Calu3 (cell line): Measurements from ENCODE around the gene PADI3. TPM values are rescaled to one million over a fixed set of nuclear protein-coding genes. Genes with fewer than 3 reads are reported as not detected.
A peak's percentile ranks its signal among the peaks of the same experiment; 100 is the strongest.

Source experiments
- BruUV-seq: library from RNA; stranded (reverse); fragments of 400-500 nt; replicated peaks from 2 replicates; lab custom pipeline; 2021; lab: Mats Ljungman, UMichigan
- CTCF ChIA-PET: fragments of 300-600 bp; sonication (Branson Sonifier 250); formaldehyde crosslinking; loops from one replicate; lab custom pipeline; 2022; ENCODE audit warnings: antibody characterized with exemption; lab: Charles Lee
- DNase-seq: peaks from one replicate; pipeline ENCODE4 v3.0.0; 2022
- H3K27ac Mint-ChIP-seq: one replicate; pipeline ENCODE4 v1.8.0; 2022; ENCODE audit warnings: mixed read lengths; ENCODE audit not compliant: unreplicated experiment
- H3K27me3 Mint-ChIP-seq: one replicate; pipeline ENCODE4 v1.8.0; 2022; ENCODE audit warnings: mixed read lengths; ENCODE audit not compliant: unreplicated experiment
- H3K36me3 Mint-ChIP-seq: one replicate; pipeline ENCODE4 v1.8.0; 2022; ENCODE audit warnings: mild to moderate bottlenecking, moderate library complexity, mixed read lengths; ENCODE audit not compliant: insufficient read depth, unreplicated experiment
- H3K4me1 Mint-ChIP-seq: one replicate; pipeline ENCODE4 v1.8.0; 2022; ENCODE audit warnings: mild to moderate bottlenecking, low read depth, mixed read lengths; ENCODE audit not compliant: unreplicated experiment
- H3K4me3 Mint-ChIP-seq: one replicate; pipeline ENCODE4 v1.8.0; 2022; ENCODE audit warnings: mild to moderate bottlenecking, low read depth, moderate library complexity, mixed read lengths; ENCODE audit not compliant: unreplicated experiment
- H3K9me3 Mint-ChIP-seq: one replicate; pipeline ENCODE4 v1.8.0; 2022; ENCODE audit warnings: low read depth, mixed read lengths; ENCODE audit not compliant: unreplicated experiment
- intact Hi-C: fragments of 100-400 bp; cut with micrococcal nuclease; formaldehyde crosslinking; loops from one replicate; pipeline ENCODE4 v1.10.0; 2022; ENCODE audit not compliant: unreplicated experiment
- total RNA-seq: library from RNA; stranded (reverse); gene quantifications from 2 replicates; pipeline ENCODE4 v1.2.3, GENCODE V29; 2022
- TF ChIP-seq, protein P1 (sequence below): fragments of 200-600 bp; IDR thresholded peaks from one replicate; pipeline ENCODE4 v1.8.0; 2022; ENCODE audit warnings: antibody characterized with exemption; ENCODE audit not compliant: unreplicated experiment

Gene PADI3
- total RNA-seq, 1 experiment from 2014 or later: 0.21 TPM

DNA sequence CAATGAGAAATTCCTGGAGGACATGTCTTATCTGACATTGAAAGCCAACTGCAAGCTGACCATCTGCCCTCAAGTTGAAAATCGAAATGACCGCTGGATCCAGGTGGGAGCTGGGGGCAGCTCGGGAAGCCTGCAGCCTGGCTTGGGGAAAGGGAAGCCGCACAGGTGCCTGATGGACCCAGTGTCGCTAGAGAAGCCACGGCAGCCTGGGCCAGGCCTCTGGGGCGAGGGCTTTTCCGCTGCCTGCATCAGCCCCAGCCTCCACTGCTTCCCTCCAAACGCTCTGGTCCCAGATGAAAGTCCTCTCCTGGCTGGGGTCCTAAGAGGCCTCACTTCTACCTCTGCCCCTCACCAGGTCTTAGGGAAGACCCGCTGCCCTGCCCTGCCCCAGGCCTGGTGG, 18.8 kb upstream of the PADI3 start:
- H3K9me3 Mint-ChIP-seq: no peaks in the 10 kb centered on the region
- no peak for DNase-seq
- TF ChIP-seq, protein P1, sequence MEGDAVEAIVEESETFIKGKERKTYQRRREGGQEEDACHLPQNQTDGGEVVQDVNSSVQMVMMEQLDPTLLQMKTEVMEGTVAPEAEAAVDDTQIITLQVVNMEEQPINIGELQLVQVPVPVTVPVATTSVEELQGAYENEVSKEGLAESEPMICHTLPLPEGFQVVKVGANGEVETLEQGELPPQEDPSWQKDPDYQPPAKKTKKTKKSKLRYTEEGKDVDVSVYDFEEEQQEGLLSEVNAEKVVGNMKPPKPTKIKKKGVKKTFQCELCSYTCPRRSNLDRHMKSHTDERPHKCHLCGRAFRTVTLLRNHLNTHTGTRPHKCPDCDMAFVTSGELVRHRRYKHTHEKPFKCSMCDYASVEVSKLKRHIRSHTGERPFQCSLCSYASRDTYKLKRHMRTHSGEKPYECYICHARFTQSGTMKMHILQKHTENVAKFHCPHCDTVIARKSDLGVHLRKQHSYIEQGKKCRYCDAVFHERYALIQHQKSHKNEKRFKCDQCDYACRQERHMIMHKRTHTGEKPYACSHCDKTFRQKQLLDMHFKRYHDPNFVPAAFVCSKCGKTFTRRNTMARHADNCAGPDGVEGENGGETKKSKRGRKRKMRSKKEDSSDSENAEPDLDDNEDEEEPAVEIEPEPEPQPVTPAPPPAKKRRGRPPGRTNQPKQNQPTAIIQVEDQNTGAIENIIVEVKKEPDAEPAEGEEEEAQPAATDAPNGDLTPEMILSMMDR: no peak
- H3K36me3 Mint-ChIP-seq: peaks cover 25% of the 10 kb centered on the region
- H3K4me3 Mint-ChIP-seq: peak overlapping the region; percentile 9
- no peaks in the 10 kb centered on the region for H3K27me3 Mint-ChIP-seq
- peak overlapping the region; percentile 91 for H3K27ac Mint-ChIP-seq
- CTCF ChIA-PET: no interaction called here
- BruUV-seq: no TSS peak
- intact Hi-C loops: loop anchor here (10.0 kb wide), 2 partner anchors 105 to 175 kb away; no protein-coding TSS in a partner anchor
- peaks cover 58% of the 10 kb centered on the region for H3K4me1 Mint-ChIP-seq

DNA sequence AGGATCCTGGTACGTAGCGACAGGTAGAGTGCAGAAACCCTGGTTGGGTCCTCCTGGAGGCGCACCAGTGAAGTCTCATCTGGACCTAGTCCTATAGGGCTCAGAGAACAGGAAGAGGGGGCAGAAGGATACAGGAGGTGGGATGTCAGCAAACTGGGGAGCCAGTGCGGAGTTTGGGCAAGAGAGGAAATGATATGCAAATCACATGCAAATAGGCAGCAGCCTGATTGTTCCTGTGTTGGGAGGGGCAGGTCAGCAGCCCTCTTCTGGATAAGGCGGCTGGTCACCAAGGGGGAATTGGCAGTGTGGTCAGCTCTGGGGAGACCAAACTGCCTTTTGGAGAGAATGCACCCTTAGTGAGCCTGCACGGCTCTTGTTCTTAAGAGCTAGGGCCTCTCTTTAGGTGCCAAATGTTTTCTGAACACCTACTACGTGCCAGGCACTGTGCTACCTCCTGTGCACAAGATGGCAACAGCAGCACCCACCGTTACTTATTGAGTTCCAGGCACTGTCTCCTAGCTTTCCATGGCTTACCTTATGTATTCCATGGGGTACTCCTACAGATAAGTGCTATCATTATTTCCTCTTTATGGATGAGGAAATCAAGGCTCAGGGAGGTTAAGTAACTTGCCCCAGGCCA, 18.1 kb upstream of the PADI3 start:
- Mint-ChIP-seq H3K4me1 (peaks cover 65% of the 10 kb centered on the region), H3K27ac (peak overlapping the region; percentile 27), H3K9me3 (no peaks in the 10 kb centered on the region), H3K36me3 (peaks cover 25% of the 10 kb centered on the region), H3K27me3 (no peaks in the 10 kb centered on the region), H3K4me3 (no peak overlapping the region)
- CTCF ChIA-PET: no interaction called here
- no TSS peak for BruUV-seq
- intact Hi-C loops: loop anchor here (10.0 kb wide), 2 partner anchors 104 to 174 kb away; no protein-coding TSS in a partner anchor
- no peak for DNase-seq
- TF ChIP-seq, protein P1: no peak

DNA sequence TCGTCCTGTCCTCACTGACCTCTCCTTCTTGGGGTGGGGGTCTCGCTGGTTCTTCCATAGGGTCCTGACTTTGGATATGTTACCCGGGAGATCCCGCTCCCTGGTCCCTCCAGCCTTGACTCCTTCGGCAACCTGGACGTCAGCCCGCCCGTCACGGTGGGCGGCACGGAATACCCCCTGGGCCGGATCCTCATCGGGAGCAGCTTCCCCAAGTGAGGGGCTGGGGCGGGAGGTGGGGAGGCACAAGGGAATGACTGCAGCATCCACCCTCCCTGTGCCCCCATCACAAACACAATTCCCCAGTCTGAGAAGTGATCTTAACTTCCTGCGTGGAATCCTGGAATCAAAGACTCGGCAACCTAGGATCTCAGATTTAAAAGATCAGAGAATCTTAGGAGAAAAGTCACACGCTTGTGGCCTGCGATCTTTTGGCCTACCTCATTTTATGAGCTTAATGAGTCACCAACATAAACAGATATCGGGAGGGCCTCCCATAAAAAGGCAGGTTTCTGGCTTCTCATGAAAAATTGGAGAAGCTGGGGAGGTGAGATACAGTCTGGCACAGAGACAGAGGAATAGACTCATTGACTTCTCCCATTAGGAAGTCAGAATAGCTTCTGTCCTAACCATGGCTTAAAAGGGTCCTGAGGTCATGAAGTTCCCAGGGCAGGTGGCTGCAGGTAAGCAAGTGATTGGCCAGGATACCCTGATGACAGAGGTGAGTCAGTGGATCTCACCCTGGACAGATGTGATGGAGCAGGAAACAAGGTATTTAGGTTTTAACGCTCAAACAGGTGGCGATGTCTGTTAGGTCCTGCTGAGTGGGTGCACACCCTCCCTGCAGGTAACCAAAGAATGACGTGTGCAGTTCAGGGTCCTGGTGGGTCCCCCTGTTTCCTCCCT, 15.9 kb upstream of the PADI3 start:
- BruUV-seq: TSS peak; percentile 88
- CTCF ChIA-PET: interaction anchor here (0.6 to 2.5 kb wide), 10 partner anchors 25 to 315 kb away, joined by 3 to 14 read pairs (median 5); partner anchors contain the start of gene PADI1
- Mint-ChIP-seq H3K36me3 (peaks cover 31% of the 10 kb centered on the region), H3K4me1 (peaks cover 70% of the 10 kb centered on the region), H3K4me3 (peak overlapping the region; percentile 55), H3K27me3 (no peaks in the 10 kb centered on the region), H3K9me3 (no peaks in the 10 kb centered on the region), H3K27ac (peak overlapping the region; percentile 97)
- TF ChIP-seq, protein P1: no peak
- peak; percentile 38 for DNase-seq
- intact Hi-C loops: loop anchor here (10.0 kb wide), 2 partner anchors 102 to 172 kb away; no protein-coding TSS in a partner anchor

DNA sequence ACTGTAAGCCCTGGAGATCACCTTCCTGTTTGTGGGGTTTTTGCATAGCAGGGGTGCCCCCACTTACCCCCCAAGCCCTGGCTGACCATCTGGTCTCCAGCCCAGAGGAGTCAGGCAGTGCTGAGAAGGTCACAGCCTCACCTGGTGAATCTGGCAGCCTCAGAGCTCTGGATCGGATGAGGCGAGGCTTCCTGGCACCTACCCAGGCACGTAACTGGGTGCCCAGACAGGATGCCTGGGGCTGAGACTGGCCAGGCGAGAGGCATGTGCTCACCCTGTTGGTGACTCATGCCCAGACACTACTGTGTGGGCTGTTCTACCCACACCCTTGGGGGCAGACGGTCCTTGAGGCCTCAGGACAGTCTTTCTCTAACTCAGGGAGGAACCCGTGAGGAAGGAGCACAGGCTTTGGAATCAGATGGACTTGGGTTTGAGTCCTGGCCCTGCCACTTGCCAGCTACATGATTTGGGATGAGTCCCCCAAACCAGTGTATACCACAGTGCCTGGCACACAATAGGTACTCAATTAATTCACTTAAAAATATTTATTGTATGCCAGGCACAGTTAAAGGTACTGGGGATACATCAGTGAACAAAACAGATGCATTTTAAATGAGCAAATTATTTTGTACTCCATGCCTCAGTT, 15.1 kb upstream of the PADI3 start:
- peaks cover 70% of the 10 kb centered on the region for H3K4me1 Mint-ChIP-seq
- intact Hi-C loops: loop anchor here (10.0 kb wide), 2 partner anchors 101 to 171 kb away; no protein-coding TSS in a partner anchor
- H3K27me3 Mint-ChIP-seq: no peaks in the 10 kb centered on the region
- peak overlapping the region; percentile 55 for H3K4me3 Mint-ChIP-seq
- no peaks in the 10 kb centered on the region for H3K9me3 Mint-ChIP-seq
- BruUV-seq: no TSS peak
- TF ChIP-seq, protein P1: no peak
- DNase-seq: peak; percentile 91
- peaks cover 31% of the 10 kb centered on the region for H3K36me3 Mint-ChIP-seq
- CTCF ChIA-PET: interaction anchor here (0.6 to 2.5 kb wide), 11 partner anchors 26 to 314 kb away, joined by 3 to 14 read pairs (median 5); partner anchors contain the start of gene PADI1
- peak overlapping the region; percentile 97 for H3K27ac Mint-ChIP-seq
